GM23338 (cell line): ENCODE results near the gene C16orf78. TPM values are rescaled to one million over a fixed set of nuclear protein-coding genes. Genes with fewer than 3 reads are reported as not detected.

Experiments
- ATAC-seq: fragments of 200-7000 bp; cut with Tn5 transposase; 3 replicates; pipeline ENCODE4 v1.9.1; 2020
- DNase-seq: peaks from one replicate; pipeline ENCODE4 v3.0.0-alpha.2; 2015; ENCODE audit warnings: low spot score
- H2AFZ ChIP-seq: fragments of 200-600 bp; sonication (generic); 2 replicates; pipeline ENCODE4 v1.8.0; 2016; ENCODE audit warnings: antibody characterized with exemption, mild to moderate bottlenecking, moderate library complexity
- H3F3A ChIP-seq: fragments of 200-600 bp; sonication (generic); replicated peaks from 2 replicates; pipeline ENCODE4 v1.8.0; 2017; ENCODE audit warnings: antibody characterized with exemption, mixed run types, low read depth
- H3K27ac ChIP-seq: fragments of 200-600 bp; sonication (generic); 2 replicates; pipeline ENCODE4 v1.6.1; 2016; ENCODE audit warnings: low read depth
- H3K27me3 ChIP-seq: fragments of 200-600 bp; sonication (generic); 2 replicates; pipeline ENCODE4 v1.8.0; 2016; ENCODE audit warnings: mild to moderate bottlenecking, mixed run types, moderate library complexity; ENCODE audit not compliant: insufficient read depth
- H3K36me3 ChIP-seq: fragments of 200-600 bp; sonication (generic); 2 replicates; pipeline ENCODE4 v1.8.0; 2016; ENCODE audit warnings: mild to moderate bottlenecking; ENCODE audit not compliant: insufficient read depth
- H3K4me1 ChIP-seq: fragments of 200-600 bp; sonication (generic); 2 replicates; pipeline ENCODE4 v1.8.0; 2016; ENCODE audit warnings: mild to moderate bottlenecking, moderate library complexity; ENCODE audit not compliant: insufficient read depth
- H3K4me2 ChIP-seq: fragments of 200-600 bp; sonication (generic); 2 replicates; pipeline ENCODE4 v1.7.1; 2017; ENCODE audit warnings: mixed run types
- H3K4me3 ChIP-seq: fragments of 200-600 bp; sonication (generic); 2 replicates; pipeline ENCODE4 v1.6.1; 2016; ENCODE audit warnings: mixed run types
- H3K79me2 ChIP-seq: fragments of 200-600 bp; sonication (generic); replicated peaks from 2 replicates; pipeline ENCODE4 v1.8.0; 2017; ENCODE audit warnings: mild to moderate bottlenecking; ENCODE audit not compliant: insufficient read depth
- H3K9me2 ChIP-seq: fragments of 200-600 bp; sonication (generic); 2 replicates; pipeline ENCODE4 v1.8.0; 2017; ENCODE audit not compliant: insufficient read depth
- H4K20me1 ChIP-seq: fragments of 200-600 bp; sonication (generic); replicated peaks from 2 replicates; pipeline ENCODE4 v1.8.0; 2017; ENCODE audit warnings: mild to moderate bottlenecking; ENCODE audit not compliant: insufficient read depth
- H3K27ac Mint-ChIP-seq: 2 replicates; pipeline ENCODE4 v1.8.0; 2020; ENCODE audit warnings: inconsistent platforms, mild to moderate bottlenecking, moderate library complexity, mixed read lengths
- H3K27me3 Mint-ChIP-seq: 3 replicates; pipeline ENCODE4 v1.8.0; 2022; ENCODE audit warnings: low read depth, mild to moderate bottlenecking, moderate library complexity, mixed read lengths, inconsistent platforms; ENCODE audit not compliant: insufficient read depth, poor library complexity
- H3K36me3 Mint-ChIP-seq: 3 replicates; pipeline ENCODE4 v1.8.0; 2021; ENCODE audit warnings: low read depth, mild to moderate bottlenecking, inconsistent platforms, moderate library complexity, mixed read lengths
- H3K4me1 Mint-ChIP-seq: 3 replicates; pipeline ENCODE4 v1.8.0; 2020; ENCODE audit warnings: mild to moderate bottlenecking, inconsistent platforms, mixed read lengths
- H3K4me3 Mint-ChIP-seq: 3 replicates; pipeline ENCODE4 v1.8.0; 2021; ENCODE audit warnings: moderate library complexity, mild to moderate bottlenecking, inconsistent platforms, mixed read lengths
- H3K9me3 Mint-ChIP-seq: 3 replicates; pipeline ENCODE4 v1.8.0; 2020; ENCODE audit warnings: moderate library complexity, mild to moderate bottlenecking, inconsistent platforms, mixed read lengths
- CREB1 ChIP-seq: fragments of 250-450 bp; sonication (Bioruptor Pico); IDR thresholded peaks from 2 replicates; pipeline ENCODE4 v1.5.0; 2020; ENCODE audit warnings: low read depth, mild to moderate bottlenecking, moderate library complexity
- EZH2 ChIP-seq: fragments of 200-600 bp; sonication (generic); IDR thresholded peaks from one replicate; pipeline ENCODE4 v1.8.0; 2017; ENCODE audit warnings: antibody characterized with exemption, mild to moderate bottlenecking, low read depth; ENCODE audit not compliant: unreplicated experiment
- EZH2phosphoT487 ChIP-seq: fragments of 200-600 bp; sonication (generic); IDR thresholded peaks from one replicate; pipeline ENCODE4 v1.8.1; 2018; ENCODE audit warnings: antibody characterized with exemption; ENCODE audit not compliant: unreplicated experiment
- JUNB ChIP-seq: IDR thresholded peaks from one replicate; pipeline ENCODE4 v1.6.1; 2016; ENCODE audit warnings: antibody characterized with exemption; ENCODE audit not compliant: unreplicated experiment
- STAT1 ChIP-seq: IDR thresholded peaks from one replicate; pipeline ENCODE4 v1.6.1; 2016; ENCODE audit warnings: antibody characterized with exemption; ENCODE audit not compliant: unreplicated experiment
- polyA plus RNA-seq: library from polyadenylated mRNA; unstranded; fragments of >200 nt; fragmentation: Nextera tagmentation; extraction: Ambion mirVana; gene quantifications from 2 replicates; pipeline ENCODE4 v1.2.1, GENCODE V29; 2016
- total RNA-seq: library from RNA; depleted of rRNA; stranded (reverse); fragments of >200 nt; shearing (Covaris generic); gene quantifications from 2 replicates; pipeline ENCODE4 v1.2.3, GENCODE V29; 2014
- TF ChIP-seq, protein P1 (sequence below): IDR thresholded peaks from 2 replicates; pipeline ENCODE4 v1.6.1; 2016; ENCODE audit warnings: antibody characterized with exemption
- TF ChIP-seq, protein P2 (sequence below): fragments of 250-450 bp; sonication (Bioruptor Pico); IDR thresholded peaks from 2 replicates; pipeline ENCODE4 v1.5.0; 2020; ENCODE audit warnings: mild to moderate bottlenecking, moderate library complexity

Gene C16orf78
- total and polyA plus RNA-seq, 2 experiments from 2014 or later = not detected

DNA sequence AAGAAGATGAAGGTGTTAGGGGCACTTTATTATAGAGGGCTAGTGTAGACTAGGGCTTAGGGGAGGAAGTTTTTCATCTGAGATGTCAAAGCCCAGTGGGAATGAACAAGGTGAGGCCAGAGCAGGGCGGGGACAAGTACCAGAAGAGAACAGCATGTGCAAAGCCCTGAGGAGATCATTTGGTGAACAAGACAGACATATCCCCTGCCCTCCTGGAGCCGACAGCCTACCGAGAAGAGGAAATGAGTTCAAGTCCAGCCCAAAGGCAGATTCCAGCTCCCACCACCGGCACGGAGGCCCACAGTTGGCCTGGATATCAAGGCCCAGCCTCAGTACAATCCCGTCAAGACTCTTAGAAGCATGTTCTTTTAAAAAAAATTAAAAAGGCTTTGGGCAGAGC, 61.1 kb downstream of the C16orf78 start (continued):
- TF ChIP-seq, protein P1, sequence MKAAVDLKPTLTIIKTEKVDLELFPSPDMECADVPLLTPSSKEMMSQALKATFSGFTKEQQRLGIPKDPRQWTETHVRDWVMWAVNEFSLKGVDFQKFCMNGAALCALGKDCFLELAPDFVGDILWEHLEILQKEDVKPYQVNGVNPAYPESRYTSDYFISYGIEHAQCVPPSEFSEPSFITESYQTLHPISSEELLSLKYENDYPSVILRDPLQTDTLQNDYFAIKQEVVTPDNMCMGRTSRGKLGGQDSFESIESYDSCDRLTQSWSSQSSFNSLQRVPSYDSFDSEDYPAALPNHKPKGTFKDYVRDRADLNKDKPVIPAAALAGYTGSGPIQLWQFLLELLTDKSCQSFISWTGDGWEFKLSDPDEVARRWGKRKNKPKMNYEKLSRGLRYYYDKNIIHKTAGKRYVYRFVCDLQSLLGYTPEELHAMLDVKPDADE = no peak
- TF ChIP-seq EZH2phosphoT487 (no peak), STAT1 (no peak), EZH2 (no peak), CREB1 (no peak), JUNB (no peak)

DNA sequence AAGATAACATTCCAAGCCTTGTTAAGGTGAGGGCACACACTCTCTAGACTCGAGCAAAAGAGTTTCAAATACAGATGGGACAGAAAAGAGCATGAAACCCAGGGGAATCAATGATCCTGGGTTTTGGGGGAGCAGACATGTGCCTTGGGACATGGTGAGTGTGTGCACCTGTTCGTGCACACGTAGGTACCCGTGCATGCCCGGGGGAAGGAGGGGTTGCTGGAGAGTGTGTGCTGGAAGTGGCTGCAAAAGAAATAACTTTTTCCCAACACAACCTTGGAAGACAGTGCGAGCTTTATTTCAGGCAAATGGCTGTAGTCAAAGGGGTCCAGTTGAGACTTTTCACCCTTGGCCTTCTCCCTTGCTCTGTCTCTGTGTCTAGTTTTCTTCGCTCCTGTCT, 62.6 kb downstream of the C16orf78 start:
- Histone ChIP-seq H3K27ac (no peak overlapping the region), H3K27me3 (no peaks in the 10 kb centered on the region), H3K4me1 (peaks cover 1% of the 10 kb centered on the region; the same call in 1 of the 2 replicates), H3F3A (no peaks in the 10 kb centered on the region), H3K4me2 (no peak overlapping the region), H4K20me1 (no peaks in the 10 kb centered on the region), H3K36me3 (no peaks in the 10 kb centered on the region), H2AFZ (no peak overlapping the region), H3K9me2 (no peaks in the 10 kb centered on the region), H3K79me2 (no peaks in the 10 kb centered on the region), H3K4me3 (no peak overlapping the region)
- no peak overlapping the region for H3K27ac Mint-ChIP-seq
- DNase-seq = no peak
- no peaks in the 10 kb centered on the region for H3K9me3 Mint-ChIP-seq
- H3K27me3 Mint-ChIP-seq = peaks cover 9% of the 10 kb centered on the region
- TF ChIP-seq, protein P2, sequence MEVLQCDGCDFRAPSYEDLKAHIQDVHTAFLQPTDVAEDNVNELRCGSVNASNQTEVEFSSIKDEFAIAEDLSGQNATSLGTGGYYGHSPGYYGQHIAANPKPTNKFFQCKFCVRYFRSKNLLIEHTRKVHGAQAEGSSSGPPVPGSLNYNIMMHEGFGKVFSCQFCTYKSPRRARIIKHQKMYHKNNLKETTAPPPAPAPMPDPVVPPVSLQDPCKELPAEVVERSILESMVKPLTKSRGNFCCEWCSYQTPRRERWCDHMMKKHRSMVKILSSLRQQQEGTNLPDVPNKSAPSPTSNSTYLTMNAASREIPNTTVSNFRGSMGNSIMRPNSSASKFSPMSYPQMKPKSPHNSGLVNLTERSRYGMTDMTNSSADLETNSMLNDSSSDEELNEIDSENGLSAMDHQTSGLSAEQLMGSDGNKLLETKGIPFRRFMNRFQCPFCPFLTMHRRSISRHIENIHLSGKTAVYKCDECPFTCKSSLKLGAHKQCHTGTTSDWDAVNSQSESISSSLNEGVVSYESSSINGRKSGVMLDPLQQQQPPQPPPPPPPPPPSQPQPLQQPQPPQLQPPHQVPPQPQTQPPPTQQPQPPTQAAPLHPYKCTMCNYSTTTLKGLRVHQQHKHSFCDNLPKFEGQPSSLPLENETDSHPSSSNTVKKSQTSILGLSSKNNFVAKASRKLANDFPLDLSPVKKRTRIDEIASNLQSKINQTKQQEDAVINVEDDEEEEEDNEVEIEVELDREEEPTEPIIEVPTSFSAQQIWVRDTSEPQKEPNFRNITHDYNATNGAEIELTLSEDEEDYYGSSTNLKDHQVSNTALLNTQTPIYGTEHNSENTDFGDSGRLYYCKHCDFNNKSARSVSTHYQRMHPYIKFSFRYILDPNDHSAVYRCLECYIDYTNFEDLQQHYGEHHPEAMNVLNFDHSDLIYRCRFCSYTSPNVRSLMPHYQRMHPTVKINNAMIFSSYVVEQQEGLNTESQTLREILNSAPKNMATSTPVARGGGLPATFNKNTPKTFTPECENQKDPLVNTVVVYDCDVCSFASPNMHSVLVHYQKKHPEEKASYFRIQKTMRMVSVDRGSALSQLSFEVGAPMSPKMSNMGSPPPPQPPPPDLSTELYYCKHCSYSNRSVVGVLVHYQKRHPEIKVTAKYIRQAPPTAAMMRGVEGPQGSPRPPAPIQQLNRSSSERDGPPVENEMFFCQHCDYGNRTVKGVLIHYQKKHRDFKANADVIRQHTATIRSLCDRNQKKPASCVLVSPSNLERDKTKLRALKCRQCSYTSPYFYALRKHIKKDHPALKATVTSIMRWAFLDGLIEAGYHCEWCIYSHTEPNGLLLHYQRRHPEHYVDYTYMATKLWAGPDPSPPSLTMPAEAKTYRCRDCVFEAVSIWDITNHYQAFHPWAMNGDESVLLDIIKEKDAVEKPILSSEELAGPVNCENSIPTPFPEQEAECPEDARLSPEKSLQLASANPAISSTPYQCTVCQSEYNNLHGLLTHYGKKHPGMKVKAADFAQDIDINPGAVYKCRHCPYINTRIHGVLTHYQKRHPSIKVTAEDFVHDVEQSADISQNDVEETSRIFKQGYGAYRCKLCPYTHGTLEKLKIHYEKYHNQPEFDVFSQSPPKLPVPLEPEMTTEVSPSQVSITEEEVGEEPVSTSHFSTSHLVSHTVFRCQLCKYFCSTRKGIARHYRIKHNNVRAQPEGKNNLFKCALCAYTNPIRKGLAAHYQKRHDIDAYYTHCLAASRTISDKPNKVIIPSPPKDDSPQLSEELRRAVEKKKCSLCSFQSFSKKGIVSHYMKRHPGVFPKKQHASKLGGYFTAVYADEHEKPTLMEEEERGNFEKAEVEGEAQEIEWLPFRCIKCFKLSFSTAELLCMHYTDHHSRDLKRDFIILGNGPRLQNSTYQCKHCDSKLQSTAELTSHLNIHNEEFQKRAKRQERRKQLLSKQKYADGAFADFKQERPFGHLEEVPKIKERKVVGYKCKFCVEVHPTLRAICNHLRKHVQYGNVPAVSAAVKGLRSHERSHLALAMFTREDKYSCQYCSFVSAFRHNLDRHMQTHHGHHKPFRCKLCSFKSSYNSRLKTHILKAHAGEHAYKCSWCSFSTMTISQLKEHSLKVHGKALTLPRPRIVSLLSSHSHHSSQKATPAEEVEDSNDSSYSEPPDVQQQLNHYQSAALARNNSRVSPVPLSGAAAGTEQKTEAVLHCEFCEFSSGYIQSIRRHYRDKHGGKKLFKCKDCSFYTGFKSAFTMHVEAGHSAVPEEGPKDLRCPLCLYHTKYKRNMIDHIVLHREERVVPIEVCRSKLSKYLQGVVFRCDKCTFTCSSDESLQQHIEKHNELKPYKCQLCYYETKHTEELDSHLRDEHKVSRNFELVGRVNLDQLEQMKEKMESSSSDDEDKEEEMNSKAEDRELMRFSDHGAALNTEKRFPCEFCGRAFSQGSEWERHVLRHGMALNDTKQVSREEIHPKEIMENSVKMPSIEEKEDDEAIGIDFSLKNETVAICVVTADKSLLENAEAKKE (CRISPR knock-in tag) = no peak
- H3K4me1 Mint-ChIP-seq = peaks cover 14% of the 10 kb centered on the region
- no peaks in the 10 kb centered on the region for H3K36me3 Mint-ChIP-seq
- H3K4me3 Mint-ChIP-seq = no peak overlapping the region
- ATAC-seq = no peak
